ENCODE results near the gene IL1RL1.

IL1RL1 gene

GRCh38 chr2:102365763-102366162 lies 54.4 kb downstream of the IL1RL1 start:
- no peak for TF ChIP-seq CTCF (IDR thresholded peaks at IDR 0.05)

- no peak for TF ChIP-seq CTCF (IDR thresholded peaks at IDR 0.05)
Observed at GRCh38 chr2:102366406-102367112, 55.2 kb downstream of the IL1RL1 start.

- TF ChIP-seq CTCF (IDR thresholded peaks at IDR 0.05) = no peak
Observed at GRCh38 chr2:102367331-102367971, 56.1 kb downstream of the IL1RL1 start.

GRCh38 chr2:102368461-102369109 lies 57.2 kb downstream of the IL1RL1 start:
- no peak for TF ChIP-seq CTCF (IDR thresholded peaks at IDR 0.05)

GRCh38 chr2:102369866-102370265 lies 58.5 kb downstream of the IL1RL1 start:
- TF ChIP-seq CTCF (IDR thresholded peaks at IDR 0.05) = no peak

GRCh38 chr2:102376052-102376591 lies 64.8 kb downstream of the IL1RL1 start:
- no peak for TF ChIP-seq CTCF (IDR thresholded peaks at IDR 0.05)

- TF ChIP-seq CTCF (IDR thresholded peaks at IDR 0.05) = no peak
Observed at GRCh38 chr2:102383722-102384121, 72.4 kb downstream of the IL1RL1 start.

All from LNCAP (cell line).